A172 (cell line): ENCODE measurements around the gene PRR23B. TPM values are rescaled to one million over a fixed set of nuclear protein-coding genes. Genes with fewer than 3 reads are reported as not detected.
"Not testable (repeated sequence)": the region's sequence is repeated elsewhere in the genome, so short reads cannot be mapped to it uniquely, and the experiment has no call there.

Experiments
- DNase-seq: peaks from one replicate; pipeline ENCODE4 v3.0.0-alpha.2; 2015; ENCODE audit warnings: low spot score
- total RNA-seq: library from RNA; depleted of rRNA; stranded (reverse); fragments of >200 nt; shearing (Covaris generic); gene quantifications from 2 replicates; pipeline ENCODE4 v1.2.3, GENCODE V29; 2014; rRNA removed

The PRR23B gene
- not detected in 2 replicates for total RNA-seq

GRCh38 chr3:139020868-139021234, at the start of gene PRR23B:
Gene PRR23B, minus strand, starts transcription at chr3:139020926. Its CDS starts 265 bp downstream, at chr3:139020661.
- no peak for DNase-seq

- DNase-seq = no peak
Measured at GRCh38 chr3:139062918-139063317, 42.2 kb upstream of the PRR23B start.

GRCh38 chr3:139052802-139053600, 32.3 kb upstream of the PRR23B start:
- DNase-seq = no peak

- no peak for DNase-seq
Measured at GRCh38 chr3:139044366-139045210, 23.9 kb upstream of the PRR23B start, which contains the start of gene PRR23C. Gene PRR23C, minus strand, starts transcription at chr3:139044892. Its CDS starts 272 bp downstream, at chr3:139044620.

GRCh38 chr3:139043554-139044365, 23.0 kb upstream of the PRR23B start:
- no peak for DNase-seq

GRCh38 chr3:139037478-139037877, 16.8 kb upstream of the PRR23B start:
- DNase-seq = no peak

- DNase-seq = no peak
Measured at GRCh38 chr3:139032326-139033002, 11.7 kb upstream of the PRR23B start.

GRCh38 chr3:139030576-139030975, 9.8 kb upstream of the PRR23B start:
- not testable (repeated sequence) for DNase-seq

- no peak for DNase-seq
Measured at GRCh38 chr3:139024968-139025367, 4.2 kb upstream of the PRR23B start.

GRCh38 chr3:139020036-139020867, 474 bp downstream of the PRR23B start:
- no peak for DNase-seq

GRCh38 chr3:139016430-139017048, 4.2 kb downstream of the PRR23B start:
- DNase-seq = no peak

- DNase-seq = no peak
Measured at GRCh38 chr3:139006051-139006716, 14.5 kb downstream of the PRR23B start, which contains the start of gene PRR23A. Gene PRR23A, minus strand, starts transcription at chr3:139006268. Its CDS starts 0 bp downstream, at chr3:139006268.

- no peak for DNase-seq
Measured at GRCh38 chr3:139005356-139005993, 15.3 kb downstream of the PRR23B start.

GRCh38 chr3:138995706-138996105, 25.0 kb downstream of the PRR23B start:
- no peak for DNase-seq

- no peak for DNase-seq
Measured at GRCh38 chr3:138987181-138987580, 33.5 kb downstream of the PRR23B start.

GRCh38 chr3:138985932-138986331, 34.8 kb downstream of the PRR23B start:
- DNase-seq = no peak

- no peak for DNase-seq
Measured at GRCh38 chr3:138984816-138985215, 35.9 kb downstream of the PRR23B start.

- DNase-seq = no peak
Measured at GRCh38 chr3:138976047-138976446, 44.7 kb downstream of the PRR23B start.

GRCh38 chr3:138975351-138975750, 45.4 kb downstream of the PRR23B start:
- no peak for DNase-seq
